ENCODE results near the gene OSGIN1.

The OSGIN1 gene

GRCh38 chr16:84007965-84008364 is 54.9 kb downstream of the OSGIN1 start:
- DNase-seq = no peak

DNA sequence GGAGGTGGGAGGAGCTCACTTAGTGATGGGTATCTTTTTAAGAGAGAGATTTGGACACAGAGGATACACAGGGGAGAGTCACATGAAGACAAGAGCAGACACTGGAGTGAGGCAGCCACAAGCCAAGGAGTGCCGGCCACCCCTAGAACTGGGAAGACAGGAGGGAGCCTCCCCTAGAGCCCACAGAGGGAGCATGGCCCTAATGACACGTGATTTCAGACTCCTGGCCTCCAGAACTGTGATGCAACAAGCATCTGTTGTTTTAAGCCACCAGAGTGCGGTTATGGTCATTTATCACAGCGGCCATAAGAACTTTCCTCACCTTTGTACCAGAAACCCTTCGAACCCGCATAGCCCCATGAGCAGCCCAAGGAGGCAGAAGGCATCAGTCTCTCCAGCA is 56.2 kb downstream of the OSGIN1 start:
- DNase-seq = no peak

GRCh38 chr16:84013787-84014569 is 60.9 kb downstream of the OSGIN1 start:
- DNase-seq = no peak

- DNase-seq = no peak
These were observed 61.7 kb downstream of the OSGIN1 start for GRCh38 chr16:84014570-84015327.

GRCh38 chr16:84015399-84015798 is 62.4 kb downstream of the OSGIN1 start:
- DNase-seq = no peak
